Hepatocyte (in vitro differentiated cells): Measurements from ENCODE around the gene LTN1.

Source experiments
- EZH2 ChIP-seq: fragments of 200-600 bp; sonication (generic); IDR thresholded peaks from 2 replicates; pipeline ENCODE4 v1.6.1; 2016; ENCODE audit warnings: antibody characterized with exemption, mild to moderate bottlenecking, borderline replicate concordance
- TF ChIP-seq, protein P1 (sequence below): fragments of 200-600 bp; sonication (generic); IDR thresholded peaks from 2 replicates; pipeline ENCODE4 v1.5.1; 2016; ENCODE audit warnings: antibody characterized with exemption, mild to moderate bottlenecking; ENCODE audit not compliant: poor library complexity

DNA sequence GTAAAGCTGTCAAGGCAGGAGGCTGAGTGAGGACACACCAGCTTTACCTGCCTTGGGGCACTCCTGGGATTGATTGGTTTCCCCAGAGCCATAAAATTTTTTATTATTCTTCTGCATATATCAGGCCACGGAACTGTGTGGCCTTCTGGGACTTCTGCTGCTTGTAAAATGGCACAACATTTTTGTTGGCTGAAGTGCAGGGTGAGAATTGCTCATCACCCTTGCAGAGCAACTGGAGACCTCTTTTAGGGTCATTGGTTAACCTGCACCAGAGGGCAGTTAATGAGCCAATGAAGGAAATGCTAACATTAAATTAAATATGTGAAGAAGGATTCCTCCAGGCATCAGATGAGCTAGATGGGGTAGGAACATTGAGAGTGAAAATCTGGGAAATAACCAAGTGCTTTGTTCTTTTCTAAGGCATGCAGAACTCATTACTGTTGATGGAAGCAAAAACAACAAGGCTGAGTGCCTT is 87.7 kb downstream of the LTN1 start:
- TF ChIP-seq, protein P1, sequence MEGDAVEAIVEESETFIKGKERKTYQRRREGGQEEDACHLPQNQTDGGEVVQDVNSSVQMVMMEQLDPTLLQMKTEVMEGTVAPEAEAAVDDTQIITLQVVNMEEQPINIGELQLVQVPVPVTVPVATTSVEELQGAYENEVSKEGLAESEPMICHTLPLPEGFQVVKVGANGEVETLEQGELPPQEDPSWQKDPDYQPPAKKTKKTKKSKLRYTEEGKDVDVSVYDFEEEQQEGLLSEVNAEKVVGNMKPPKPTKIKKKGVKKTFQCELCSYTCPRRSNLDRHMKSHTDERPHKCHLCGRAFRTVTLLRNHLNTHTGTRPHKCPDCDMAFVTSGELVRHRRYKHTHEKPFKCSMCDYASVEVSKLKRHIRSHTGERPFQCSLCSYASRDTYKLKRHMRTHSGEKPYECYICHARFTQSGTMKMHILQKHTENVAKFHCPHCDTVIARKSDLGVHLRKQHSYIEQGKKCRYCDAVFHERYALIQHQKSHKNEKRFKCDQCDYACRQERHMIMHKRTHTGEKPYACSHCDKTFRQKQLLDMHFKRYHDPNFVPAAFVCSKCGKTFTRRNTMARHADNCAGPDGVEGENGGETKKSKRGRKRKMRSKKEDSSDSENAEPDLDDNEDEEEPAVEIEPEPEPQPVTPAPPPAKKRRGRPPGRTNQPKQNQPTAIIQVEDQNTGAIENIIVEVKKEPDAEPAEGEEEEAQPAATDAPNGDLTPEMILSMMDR: no peak
- TF ChIP-seq EZH2: no peak
